Measurements from ENCODE around the gene STMN3. TPM values are rescaled to one million over a fixed set of nuclear protein-coding genes. Genes with fewer than 3 reads are reported as not detected.

Gene STMN3
- total RNA-seq, 1 experiment from 2014 or later, result 138 TPM

DNA sequence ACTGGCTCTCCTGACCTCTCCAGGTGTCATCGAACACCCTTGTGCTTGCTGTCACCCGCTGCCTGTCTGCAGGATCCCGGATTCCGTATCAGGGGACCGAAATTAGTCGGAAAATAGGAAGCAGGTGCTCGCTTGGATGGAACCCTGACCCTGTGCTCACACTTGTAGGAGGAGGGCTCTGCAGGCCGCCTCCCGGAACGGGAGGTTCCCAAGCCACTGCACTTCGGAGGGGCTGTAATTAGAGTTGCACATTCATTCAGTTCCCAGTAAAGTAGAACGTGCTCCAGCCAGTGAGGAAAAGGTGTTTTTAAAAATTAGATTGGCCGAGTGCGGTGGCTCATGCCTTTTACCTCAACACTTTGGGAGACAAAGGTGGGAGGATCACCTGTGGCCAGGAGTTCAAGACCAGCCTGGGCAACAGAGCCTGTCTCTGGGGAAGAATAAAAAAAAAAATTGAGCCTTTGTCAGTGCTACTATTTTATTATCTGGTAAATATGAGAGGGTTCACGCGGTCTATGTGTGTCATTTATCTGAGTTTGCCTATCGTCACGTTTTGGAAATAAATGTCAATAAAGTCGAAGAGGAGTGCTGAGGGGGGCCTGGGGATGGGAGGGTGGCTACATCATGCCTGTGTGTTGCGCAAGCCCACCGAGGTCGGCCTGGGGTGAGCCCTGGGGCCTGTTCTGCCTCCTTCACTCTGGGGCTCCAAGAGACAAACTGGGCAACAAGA lies 24.8 kb downstream of the STMN3 start (continued):
- TF ChIP-seq, protein P1, sequence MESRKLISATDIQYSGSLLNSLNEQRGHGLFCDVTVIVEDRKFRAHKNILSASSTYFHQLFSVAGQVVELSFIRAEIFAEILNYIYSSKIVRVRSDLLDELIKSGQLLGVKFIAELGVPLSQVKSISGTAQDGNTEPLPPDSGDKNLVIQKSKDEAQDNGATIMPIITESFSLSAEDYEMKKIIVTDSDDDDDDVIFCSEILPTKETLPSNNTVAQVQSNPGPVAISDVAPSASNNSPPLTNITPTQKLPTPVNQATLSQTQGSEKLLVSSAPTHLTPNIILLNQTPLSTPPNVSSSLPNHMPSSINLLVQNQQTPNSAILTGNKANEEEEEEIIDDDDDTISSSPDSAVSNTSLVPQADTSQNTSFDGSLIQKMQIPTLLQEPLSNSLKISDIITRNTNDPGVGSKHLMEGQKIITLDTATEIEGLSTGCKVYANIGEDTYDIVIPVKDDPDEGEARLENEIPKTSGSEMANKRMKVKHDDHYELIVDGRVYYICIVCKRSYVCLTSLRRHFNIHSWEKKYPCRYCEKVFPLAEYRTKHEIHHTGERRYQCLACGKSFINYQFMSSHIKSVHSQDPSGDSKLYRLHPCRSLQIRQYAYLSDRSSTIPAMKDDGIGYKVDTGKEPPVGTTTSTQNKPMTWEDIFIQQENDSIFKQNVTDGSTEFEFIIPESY (IDR thresholded peaks at IDR 0.05; ENCODE audit: extremely low read depth, insufficient replicate concordance, low read length), result no peak
- TF ChIP-seq POLR2AphosphoS5 (IDR thresholded peaks at IDR 0.05; ENCODE audit: low read depth, low read length), result peak; percentile 71; the same call in 1 of the 2 replicates
- TF ChIP-seq TCF7L2 (IDR thresholded peaks at IDR 0.05; ENCODE audit: borderline replicate concordance, extremely low read depth, insufficient read depth, insufficient read length), result peak; percentile 11
- TF ChIP-seq ELF1 (IDR thresholded peaks at IDR 0.05; ENCODE audit: borderline replicate concordance, low read depth), result no peak; the same call in 1 of the 2 replicates

DNA sequence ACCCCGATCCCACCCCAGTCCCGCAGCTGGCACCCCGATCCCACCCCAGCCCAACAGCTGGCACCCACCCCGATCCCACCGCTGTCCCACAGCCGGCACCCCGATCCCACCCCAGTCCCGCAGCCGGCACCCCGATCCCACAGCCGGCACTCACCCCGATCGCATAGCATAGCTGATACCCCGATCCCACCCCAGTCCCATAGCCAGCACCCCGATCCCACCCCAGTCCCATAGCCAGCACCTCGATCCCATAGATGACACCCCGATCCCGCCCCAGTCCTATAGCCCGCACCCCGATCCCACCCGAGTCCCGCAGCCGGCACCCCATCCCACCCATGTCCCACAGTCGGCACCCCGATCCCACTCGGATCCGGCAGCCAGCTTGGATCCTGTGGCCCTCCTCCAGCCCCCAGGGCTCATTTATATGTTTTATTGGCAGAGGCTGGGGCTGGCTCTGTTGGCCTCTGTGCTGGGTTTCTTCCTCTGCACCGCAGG lies 25.4 kb downstream of the STMN3 start:
- TF ChIP-seq CEBPB (IDR thresholded peaks at IDR 0.05; ENCODE audit: low read depth) (no peak), EZH2phosphoT487 (IDR thresholded peaks at IDR 0.05; ENCODE audit: borderline replicate concordance) (no peak), EGR1 (IDR thresholded peaks at IDR 0.05; ENCODE audit: low read depth) (no peak)
- Histone ChIP-seq H3K9ac (ENCODE audit: low read length) (peak overlapping the region; percentile 95), H3K4me3 (replicated peaks in 1 of 2; ENCODE audit: low read depth in 1 of 2, low read length in 2 of 2) (peak overlapping the region; percentile 88 to 96), H2AFZ (ENCODE audit: low read depth, low read length, poor library complexity, severe bottlenecking) (no peak overlapping the region), H3K4me1 (ENCODE audit: control insufficient read depth in 1 of 2, insufficient read depth in 2 of 2, low read length in 2 of 2) (peaks cover 8 to 22% of the 10 kb centered on the region in 2 experiments), H3K36me3 (ENCODE audit: control insufficient read depth in 1 of 2, insufficient read depth in 2 of 2, low read length in 2 of 2) (0 out of 4 replicates have a peak, but pooled peaks cover 2 to 3% of the 10 kb centered on the region in 2 experiments), H3K9me3 (ENCODE audit: control insufficient read depth in 1 of 2, insufficient read depth in 1 of 2, low read depth in 1 of 2, low read length in 2 of 2) (no peaks in the 10 kb centered on the region), H3K79me2 (ENCODE audit: insufficient read depth, low read length) (peaks cover 43% of the 10 kb centered on the region), H4K20me1 (ENCODE audit: insufficient read depth) (no peaks in the 10 kb centered on the region), H3K27ac (ENCODE audit: low read depth, low read length) (peak overlapping the region; percentile 98), H3K9me2 (ENCODE audit: insufficient read depth) (no peaks in the 10 kb centered on the region), H3K27me3 (ENCODE audit: insufficient read depth, low read length) (no peaks in the 10 kb centered on the region), H3K4me2 (ENCODE audit: low read length) (peak overlapping the region; percentile 97)
- ChIA-PET POLR2A (interaction anchor here (1.3 kb wide), 1 partner anchor 15 kb away, joined by 6 read pairs; no protein-coding TSS in a partner anchor), RAD21 (ENCODE audit: low non-redundant PET in 1 of 2, low total read pairs in 2 of 2, uncharacterized antibody in 2 of 2, unreplicated experiment in 2 of 2) (interaction anchor here in 1 of 2 experiments (0.7 kb wide), 2 partner anchors 55 to 86 kb away, joined by 4 read pairs; no protein-coding TSS in a partner anchor), CTCF (interaction anchor here (1.0 kb wide), 1 partner anchor 14 kb away, joined by 6 read pairs; no protein-coding TSS in a partner anchor)
- DNase-seq (ENCODE audit: low read depth, low spot score) (no peak), ATAC-seq (peak; percentile 25)
- no TSS peak for BruUV-seq (replicated peaks)
- intact Hi-C loops (cut with micrococcal nuclease), result loop anchor here (1.0 to 10.0 kb wide), 4 partner anchors 31 to 90 kb away; partner anchors contain the start of genes HELZ2, PTK6 and RTEL1
